Measurements from ENCODE around the gene CHAMP1.
A peak's percentile ranks its signal among the peaks of the same experiment; 100 is the strongest.

Gene CHAMP1, protein sequence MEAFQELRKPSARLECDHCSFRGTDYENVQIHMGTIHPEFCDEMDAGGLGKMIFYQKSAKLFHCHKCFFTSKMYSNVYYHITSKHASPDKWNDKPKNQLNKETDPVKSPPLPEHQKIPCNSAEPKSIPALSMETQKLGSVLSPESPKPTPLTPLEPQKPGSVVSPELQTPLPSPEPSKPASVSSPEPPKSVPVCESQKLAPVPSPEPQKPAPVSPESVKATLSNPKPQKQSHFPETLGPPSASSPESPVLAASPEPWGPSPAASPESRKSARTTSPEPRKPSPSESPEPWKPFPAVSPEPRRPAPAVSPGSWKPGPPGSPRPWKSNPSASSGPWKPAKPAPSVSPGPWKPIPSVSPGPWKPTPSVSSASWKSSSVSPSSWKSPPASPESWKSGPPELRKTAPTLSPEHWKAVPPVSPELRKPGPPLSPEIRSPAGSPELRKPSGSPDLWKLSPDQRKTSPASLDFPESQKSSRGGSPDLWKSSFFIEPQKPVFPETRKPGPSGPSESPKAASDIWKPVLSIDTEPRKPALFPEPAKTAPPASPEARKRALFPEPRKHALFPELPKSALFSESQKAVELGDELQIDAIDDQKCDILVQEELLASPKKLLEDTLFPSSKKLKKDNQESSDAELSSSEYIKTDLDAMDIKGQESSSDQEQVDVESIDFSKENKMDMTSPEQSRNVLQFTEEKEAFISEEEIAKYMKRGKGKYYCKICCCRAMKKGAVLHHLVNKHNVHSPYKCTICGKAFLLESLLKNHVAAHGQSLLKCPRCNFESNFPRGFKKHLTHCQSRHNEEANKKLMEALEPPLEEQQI

GRCh38 chr13:114314074-114314912 lies at the start of gene CHAMP1:
CHAMP1 (plus strand) TSS chr13:114314503; CDS start chr13:114323843, 9,340 bp downstream.
- H3K4me3 ChIP-seq (ENCODE audit: low read depth, low read length), result peak within 1 kb of the TSS; percentile 70
- no peak for TF ChIP-seq CTCF (IDR thresholded peaks at IDR 0.05; ENCODE audit: insufficient read depth, low read length, missing control alignments)
- peak; percentile 66 for DNase-seq (ENCODE audit: low read depth, low spot score)
- ChIA-PET POLR2A (no interaction called here), CTCF (no interaction called here)

DNA sequence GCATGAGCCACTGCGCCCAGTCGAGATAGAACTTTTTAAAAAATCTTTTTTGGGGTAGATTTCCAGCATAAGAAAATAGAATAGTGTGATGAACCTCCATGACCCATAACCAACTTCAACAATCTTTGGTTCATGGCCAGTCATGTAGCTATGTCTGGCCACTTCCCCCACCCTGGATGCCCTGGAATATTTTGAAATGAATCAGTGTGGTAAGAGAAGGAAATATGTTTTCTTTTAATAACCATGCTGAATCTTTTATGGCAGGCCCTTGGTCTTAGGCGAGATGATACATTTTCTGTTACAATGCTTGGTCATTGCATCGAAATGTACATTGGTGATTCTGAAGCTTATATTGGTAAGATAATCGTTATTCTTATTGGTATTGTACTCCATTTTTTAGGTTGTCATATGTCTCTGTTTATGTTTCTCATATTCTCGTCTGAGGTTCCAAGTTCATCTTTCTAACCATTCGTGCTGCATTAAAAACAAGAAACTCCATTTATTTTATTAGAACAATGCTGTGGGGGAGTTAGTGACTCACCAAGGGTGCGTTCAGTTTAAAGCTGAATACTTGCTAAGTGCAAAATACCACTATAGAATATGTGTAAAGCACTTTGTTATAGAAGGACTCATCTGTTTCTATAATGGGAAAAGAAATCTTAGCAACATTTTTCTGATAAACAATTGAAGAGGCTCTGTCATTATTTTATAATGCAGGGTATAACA lies 49.3 kb upstream of the CHAMP1 start:
- H3K4me3 ChIP-seq (ENCODE audit: low read depth, low read length), result no peak overlapping the region
- TF ChIP-seq CTCF (IDR thresholded peaks at IDR 0.05; ENCODE audit: insufficient read depth, low read length, missing control alignments), result no peak
- ChIA-PET POLR2A (interaction anchor here (0.6 to 3.2 kb wide), 5 partner anchors 13 to 76 kb away, joined by 3 to 14 read pairs (median 3); partner anchors contain the start of gene UPF3A), CTCF (interaction anchor here (0.9 to 1.1 kb wide), 2 partner anchors 12 to 15 kb away, joined by 3 read pairs; no protein-coding TSS in a partner anchor)
- peak; percentile 66 for DNase-seq (ENCODE audit: low read depth, low spot score)

DNA sequence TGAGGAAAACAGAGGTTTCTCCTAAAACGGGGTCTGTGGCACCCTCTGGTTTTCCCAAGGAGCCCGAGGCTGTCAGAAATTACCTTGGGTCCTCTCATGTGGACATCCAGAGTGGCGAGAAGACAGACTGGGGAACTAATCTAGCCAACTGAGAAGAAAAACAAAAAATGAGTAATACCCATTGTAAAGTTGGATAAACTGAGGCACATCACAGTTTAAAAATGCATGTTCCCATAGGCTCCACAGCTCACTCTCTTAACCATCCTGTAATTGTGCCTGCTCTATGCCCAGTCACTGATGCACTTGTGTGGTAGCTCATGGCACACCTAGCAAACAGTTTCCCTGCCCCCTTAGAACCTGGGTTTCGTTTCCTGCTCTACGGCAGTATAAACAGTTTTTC lies 48.1 kb upstream of the CHAMP1 start:
- CTCF ChIA-PET, result interaction anchor here (0.9 kb wide), 1 partner anchor 16 kb away, joined by 3 read pairs; no protein-coding TSS in a partner anchor
- DNase-seq (ENCODE audit: low read depth, low spot score), result no peak
- POLR2A ChIA-PET, result interaction anchor here (3.2 kb wide), 1 partner anchor 15 kb away, joined by 14 read pairs; the partner anchor contains the start of gene UPF3A
- TF ChIP-seq CTCF (IDR thresholded peaks at IDR 0.05; ENCODE audit: insufficient read depth, low read length, missing control alignments), result no peak
- no peak overlapping the region for H3K4me3 ChIP-seq (ENCODE audit: low read depth, low read length)

GRCh38 chr13:114268344-114269280 lies 45.7 kb upstream of the CHAMP1 start:
- no peak overlapping the region for H3K4me3 ChIP-seq (ENCODE audit: low read depth, low read length)
- ChIA-PET CTCF (interaction anchor here (0.8 kb wide), 1 partner anchor 12 kb away, joined by 3 read pairs; no protein-coding TSS in a partner anchor), POLR2A (no interaction called here)
- DNase-seq (ENCODE audit: low read depth, low spot score), result no peak
- no peak for TF ChIP-seq CTCF (IDR thresholded peaks at IDR 0.05; ENCODE audit: insufficient read depth, low read length, missing control alignments)

- ChIA-PET CTCF (interaction anchor here (0.8 kb wide), 1 partner anchor 11 kb away, joined by 3 read pairs; no protein-coding TSS in a partner anchor), POLR2A (no interaction called here)
- DNase-seq (ENCODE audit: low read depth, low spot score), result no peak
- no peak overlapping the region for H3K4me3 ChIP-seq (ENCODE audit: low read depth, low read length)
- TF ChIP-seq CTCF (IDR thresholded peaks at IDR 0.05; ENCODE audit: insufficient read depth, low read length, missing control alignments), result no peak
These were observed 45.0 kb upstream of the CHAMP1 start for GRCh38 chr13:114269281-114269770.

Data from AG04449 (cell line).